GM19468 (cell line): Measurements from ENCODE around the gene CAMTA2.
"Not testable (repeated sequence)": the region's sequence is repeated elsewhere in the genome, so short reads cannot be mapped to it uniquely, and the experiment has no call there.

Experiments used
- ATAC-seq: cut with Tn5 transposase; IDR thresholded peaks from one replicate; pipeline ENCODE4 v1.9.1; 2021; ENCODE audit warnings: mild to moderate bottlenecking, moderate library complexity, moderate number of reproducible peaks; ENCODE audit not compliant: unreplicated experiment; ENCODE audit errors: extremely low read depth

CAMTA2 gene, protein sequence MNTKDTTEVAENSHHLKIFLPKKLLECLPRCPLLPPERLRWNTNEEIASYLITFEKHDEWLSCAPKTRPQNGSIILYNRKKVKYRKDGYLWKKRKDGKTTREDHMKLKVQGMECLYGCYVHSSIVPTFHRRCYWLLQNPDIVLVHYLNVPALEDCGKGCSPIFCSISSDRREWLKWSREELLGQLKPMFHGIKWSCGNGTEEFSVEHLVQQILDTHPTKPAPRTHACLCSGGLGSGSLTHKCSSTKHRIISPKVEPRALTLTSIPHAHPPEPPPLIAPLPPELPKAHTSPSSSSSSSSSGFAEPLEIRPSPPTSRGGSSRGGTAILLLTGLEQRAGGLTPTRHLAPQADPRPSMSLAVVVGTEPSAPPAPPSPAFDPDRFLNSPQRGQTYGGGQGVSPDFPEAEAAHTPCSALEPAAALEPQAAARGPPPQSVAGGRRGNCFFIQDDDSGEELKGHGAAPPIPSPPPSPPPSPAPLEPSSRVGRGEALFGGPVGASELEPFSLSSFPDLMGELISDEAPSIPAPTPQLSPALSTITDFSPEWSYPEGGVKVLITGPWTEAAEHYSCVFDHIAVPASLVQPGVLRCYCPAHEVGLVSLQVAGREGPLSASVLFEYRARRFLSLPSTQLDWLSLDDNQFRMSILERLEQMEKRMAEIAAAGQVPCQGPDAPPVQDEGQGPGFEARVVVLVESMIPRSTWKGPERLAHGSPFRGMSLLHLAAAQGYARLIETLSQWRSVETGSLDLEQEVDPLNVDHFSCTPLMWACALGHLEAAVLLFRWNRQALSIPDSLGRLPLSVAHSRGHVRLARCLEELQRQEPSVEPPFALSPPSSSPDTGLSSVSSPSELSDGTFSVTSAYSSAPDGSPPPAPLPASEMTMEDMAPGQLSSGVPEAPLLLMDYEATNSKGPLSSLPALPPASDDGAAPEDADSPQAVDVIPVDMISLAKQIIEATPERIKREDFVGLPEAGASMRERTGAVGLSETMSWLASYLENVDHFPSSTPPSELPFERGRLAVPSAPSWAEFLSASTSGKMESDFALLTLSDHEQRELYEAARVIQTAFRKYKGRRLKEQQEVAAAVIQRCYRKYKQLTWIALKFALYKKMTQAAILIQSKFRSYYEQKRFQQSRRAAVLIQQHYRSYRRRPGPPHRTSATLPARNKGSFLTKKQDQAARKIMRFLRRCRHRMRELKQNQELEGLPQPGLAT

DNA sequence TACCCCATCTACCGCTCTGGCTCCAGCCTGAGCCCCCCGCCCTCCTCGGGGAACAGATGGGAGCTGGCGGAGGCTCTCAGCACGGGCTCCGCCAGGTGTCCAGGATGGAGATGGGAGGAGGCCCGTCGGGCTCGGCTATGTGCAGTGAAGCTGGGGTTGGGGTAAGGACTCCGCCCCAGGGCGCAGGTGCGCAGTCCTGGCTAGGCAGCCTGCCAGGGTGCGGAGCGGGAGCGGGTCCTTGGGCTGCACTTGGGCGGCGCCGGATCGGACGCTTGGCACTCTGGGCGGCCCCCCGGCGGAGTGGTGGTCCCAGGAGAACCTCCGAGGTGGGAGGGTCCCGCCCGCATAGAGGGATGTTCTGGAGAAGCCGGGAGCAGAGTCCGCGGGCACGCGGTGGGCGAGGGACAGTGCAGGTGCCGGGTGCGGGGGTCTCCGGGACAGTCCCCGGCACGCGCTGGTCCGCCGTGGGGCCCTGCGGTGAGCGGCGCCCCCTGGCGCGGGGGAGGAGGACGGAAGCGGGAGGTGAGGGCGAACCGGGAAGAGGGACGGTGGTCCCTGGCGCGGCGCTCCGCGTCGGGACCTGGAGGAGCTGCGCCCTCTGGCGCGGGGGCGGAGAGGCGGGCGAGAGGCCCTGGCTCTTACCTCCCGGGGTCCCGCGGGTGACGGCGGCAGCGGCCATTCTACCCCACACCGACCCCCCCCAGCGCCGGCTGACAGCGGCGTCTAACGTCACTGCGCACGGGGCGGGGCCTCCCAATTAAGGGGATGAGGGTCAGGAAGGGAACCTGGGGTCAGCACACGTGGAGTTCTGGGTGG, at the start of gene CAMTA2:
Gene CAMTA2, minus strand, starts transcription at position 725 of the 816 bp plus-strand sequence. CDS start 1,453 bp downstream, outside the sequence.
- ATAC-seq = no peak

DNA sequence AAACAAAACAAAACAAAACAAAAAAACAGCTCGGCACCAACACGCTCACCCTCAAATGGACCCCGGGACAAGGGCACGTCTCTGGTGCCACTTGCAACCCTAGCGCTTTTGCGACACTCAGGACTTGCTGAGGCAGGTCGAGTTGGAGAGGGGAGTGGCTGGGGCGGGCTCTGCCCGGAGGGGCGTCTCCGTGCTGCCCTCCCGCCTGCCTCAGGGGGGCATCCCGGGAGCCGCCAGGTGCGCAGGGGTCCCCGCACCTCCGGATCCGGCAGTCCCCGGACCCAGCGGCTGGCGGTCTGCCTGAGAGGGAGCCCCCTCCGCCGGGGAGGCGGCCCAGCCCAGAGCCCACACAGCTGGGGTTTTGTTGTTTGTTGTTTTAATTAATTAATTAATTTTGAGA, 47.8 kb upstream of the CAMTA2 start, which contains the start of gene SLC52A1:
Gene SLC52A1, minus strand, starts transcription at position 112 of the 400 bp plus-strand sequence. CDS start 820 bp downstream, outside the sequence.
- no peak for ATAC-seq

DNA sequence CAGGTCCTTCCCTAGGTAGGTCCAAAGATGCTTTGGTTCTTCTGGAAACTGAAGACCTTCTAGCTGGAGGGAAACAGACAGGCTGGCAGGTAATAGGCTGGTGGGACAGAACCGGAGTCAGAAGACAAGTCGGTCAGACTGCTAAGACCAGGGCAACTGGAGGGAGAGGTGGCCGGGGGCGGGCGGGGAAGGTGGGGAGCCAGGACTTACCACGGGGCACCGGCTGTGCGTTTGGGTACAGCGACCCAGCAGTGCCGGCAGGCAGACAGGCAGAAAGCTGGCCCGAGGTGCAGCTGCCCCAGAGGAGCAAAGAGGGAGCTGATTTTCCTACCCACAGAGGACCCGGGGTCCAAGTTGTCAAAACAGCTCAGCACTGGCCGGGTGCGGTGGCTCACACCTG, 47.2 kb upstream of the CAMTA2 start:
- no peak for ATAC-seq

DNA sequence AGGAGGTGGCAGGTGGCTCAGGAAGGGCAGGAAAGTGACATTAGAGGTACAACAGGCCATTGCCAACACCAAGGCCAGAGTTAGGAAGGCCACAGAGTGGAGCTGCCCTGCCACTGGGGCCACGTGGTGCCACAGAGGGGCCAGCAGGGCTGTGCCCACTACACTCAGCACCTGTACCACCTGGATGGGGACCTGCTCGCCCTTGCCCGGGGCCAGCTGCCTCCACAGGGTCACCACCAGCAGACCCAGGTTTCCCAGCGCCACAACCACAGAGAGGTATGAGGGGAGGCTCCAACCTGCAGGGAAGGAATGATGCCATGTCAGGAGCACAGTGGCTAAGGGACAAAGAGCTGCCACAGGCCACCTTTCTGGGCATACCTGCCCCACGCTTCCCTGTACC, 46.6 kb upstream of the CAMTA2 start:
- ATAC-seq = no peak

DNA sequence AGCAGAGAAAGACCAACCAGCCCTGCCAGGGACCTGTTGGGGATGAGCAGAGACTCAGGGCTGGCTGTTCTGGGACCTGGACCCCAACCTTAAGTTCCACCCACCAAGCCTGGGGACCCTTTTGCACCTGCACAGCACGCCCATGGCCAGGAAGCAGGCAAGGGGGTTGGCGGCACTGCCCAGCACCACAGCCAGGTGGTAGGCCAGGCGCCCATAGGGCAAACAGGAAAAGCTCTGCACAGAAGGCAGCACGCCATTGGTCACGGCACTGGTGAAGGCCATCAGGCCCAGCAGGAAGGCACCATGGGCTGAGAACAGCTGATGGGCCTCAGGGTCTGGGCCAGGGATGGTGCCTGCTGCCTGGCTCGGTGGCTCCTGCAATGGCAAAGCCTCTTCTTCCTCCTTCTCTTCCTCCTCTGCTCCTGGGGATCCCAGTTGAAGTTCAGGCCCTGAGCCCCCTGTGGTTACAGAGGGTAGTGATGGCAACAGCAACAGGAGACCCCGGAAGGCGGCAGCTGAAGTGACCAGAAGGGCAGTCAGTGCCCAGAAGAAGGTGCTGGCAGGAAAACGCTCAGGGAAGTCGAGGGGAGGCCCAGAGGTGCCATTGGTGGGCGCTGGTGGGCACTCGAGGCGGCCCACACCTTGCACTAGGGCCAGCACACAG, 46.0 kb upstream of the CAMTA2 start:
- ATAC-seq = no peak

DNA sequence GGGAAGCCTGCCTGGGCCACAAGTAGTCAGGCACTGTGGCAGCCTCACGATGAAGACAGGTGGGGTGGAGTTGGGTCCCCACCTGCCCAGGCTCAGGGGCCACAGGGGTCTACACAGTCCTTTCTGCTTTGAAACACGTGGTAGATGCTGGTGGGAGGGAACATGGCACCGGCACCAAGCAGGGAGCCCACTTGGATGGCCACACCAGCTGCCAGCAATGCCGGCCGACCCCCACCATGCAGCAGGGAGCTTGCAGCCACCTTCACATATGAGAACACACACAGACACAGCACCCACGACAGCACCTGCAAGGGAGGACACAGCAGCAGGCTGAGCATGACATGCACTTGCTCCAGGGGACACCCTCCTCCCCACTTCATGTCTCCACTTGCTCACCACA, 45.4 kb upstream of the CAMTA2 start:
- ATAC-seq = no peak

DNA sequence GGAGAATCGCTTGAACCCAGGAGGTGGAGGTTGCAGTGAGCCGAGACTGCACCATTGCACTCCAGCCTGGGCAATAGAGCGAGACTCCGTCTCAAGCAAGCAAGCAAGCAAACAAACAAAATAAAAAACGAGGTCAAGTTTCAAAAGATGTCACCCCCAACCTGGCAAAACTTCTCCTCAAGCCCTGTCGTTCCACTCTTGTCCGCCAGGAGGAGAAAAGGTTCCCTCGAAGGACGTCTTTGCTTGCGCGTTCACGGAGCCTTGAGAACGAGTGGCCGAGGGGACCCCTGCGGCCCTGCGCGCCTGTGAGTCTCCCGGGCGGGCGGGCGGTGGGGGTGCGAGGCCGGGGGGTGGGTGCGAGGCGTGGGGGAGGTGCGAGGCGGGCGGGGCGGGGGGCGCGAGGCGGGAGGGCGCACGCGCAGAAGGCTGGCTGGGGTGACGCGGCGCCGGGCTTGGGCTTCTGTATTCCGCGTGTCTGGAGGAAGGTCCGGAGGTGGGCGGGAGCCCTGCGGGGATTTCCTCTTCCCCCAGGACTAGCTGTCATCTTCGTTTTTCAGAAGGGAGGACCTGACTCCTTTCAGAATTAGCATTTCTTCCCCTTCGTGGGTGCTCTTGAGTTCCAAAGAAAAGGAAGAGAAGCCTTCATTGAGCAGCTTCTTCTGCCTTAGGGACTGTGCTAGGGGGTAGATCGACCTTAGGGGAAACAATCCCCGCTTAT, 44.0 kb upstream of the CAMTA2 start:
- no peak for ATAC-seq

DNA sequence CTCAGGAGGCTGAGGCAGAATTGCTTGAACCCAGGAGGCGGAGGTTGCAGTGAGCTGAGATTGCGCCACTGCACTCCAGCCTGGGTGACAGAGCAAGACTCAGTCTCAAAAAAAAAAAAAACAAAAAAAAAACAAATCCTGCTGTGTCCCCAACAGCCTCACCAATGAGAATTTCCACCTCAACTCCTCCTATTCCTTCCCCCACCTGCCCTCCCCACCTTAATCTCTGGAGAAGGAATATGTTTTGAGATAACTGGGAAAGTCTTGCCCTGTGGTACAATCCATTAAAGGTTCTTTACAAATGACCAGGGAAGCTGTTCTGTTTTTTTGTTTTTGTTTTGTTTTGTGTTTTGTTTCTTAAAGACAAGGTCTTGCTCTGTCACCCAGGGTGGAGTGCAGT, 42.7 kb upstream of the CAMTA2 start:
- ATAC-seq = not testable (repeated sequence)

DNA sequence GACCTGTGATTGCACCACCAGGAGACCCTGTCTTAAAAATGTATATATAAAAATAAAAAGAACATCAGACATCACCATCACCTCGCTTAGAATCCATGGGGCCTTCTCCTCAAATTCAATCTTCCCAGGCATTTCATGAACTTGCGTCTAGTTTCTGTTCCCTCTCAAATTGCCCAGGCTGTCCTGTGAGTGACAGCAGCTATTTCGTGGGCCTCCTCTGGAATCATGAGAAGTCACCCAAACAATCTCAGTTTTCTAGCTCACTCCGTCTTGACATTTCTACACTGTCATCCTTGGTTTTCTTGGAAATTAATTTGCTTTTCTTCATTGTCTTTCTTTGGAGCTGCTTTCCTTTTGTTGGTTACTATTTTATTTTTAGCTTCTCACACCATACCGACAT, 40.4 kb upstream of the CAMTA2 start:
- ATAC-seq = no peak

DNA sequence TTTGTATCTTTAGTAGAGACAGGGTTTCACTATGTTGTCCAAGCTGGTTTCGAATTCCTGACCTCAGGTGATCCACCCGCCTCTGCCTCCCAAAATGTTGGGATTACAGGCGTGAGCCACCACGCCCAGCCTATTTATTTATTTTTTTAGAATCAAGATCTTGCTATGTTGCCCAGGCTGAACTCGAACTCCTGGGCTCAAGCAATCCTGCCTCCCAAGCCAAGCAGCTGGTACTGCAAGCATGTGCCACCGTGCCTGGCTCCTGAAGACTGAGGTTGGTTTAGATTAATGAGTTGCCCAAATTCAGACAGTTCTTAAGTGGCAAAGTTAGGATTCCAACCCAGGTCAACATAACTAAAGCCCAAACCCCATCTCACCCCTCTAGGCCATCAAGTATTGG, 39.8 kb upstream of the CAMTA2 start:
- ATAC-seq = no peak

DNA sequence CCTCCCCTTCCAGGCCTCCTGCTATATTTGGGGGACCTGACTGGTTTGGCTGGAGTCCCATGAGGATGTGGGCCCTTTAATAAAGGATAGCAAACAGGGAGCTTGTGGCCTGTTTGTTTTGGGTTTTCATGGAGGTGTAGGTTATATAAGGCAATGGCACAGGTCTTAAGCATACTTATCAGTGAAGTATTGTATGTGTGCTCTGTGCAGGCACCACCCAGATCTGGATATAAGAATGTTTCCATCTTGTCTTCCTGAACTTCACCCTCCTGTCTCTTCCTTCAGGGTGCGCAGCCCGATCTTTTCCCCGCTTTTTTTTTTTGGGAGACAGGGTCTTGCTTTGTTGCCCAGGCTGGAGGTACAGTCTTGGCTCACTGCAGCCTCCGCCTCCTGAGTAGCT, 37.1 kb upstream of the CAMTA2 start:
- no peak for ATAC-seq

DNA sequence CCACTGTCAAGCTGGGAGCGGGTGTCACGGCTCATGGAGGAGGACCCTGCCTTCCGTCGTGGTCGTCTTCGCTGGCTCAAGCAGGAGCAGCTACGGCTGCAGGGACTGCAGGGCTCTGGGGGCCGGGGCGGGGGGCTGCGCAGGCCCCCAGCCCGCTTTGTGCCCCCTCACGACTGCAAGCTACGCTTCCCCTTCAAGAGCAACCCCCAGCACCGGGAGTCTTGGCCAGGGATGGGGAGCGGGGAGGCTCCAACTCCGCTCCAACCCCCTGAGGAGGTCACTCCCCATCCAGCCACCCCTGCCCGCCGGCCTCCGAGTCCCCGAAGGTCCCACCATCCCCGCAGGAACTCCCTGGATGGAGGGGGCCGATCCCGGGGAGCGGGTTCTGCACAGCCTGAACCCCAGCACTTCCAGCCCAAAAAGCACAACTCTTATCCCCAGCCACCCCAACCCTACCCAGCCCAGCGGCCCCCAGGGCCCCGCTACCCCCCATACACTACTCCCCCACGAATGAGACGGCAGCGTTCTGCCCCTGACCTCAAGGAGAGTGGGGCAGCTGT, 36.2 kb upstream of the CAMTA2 start:
- no peak for ATAC-seq

DNA sequence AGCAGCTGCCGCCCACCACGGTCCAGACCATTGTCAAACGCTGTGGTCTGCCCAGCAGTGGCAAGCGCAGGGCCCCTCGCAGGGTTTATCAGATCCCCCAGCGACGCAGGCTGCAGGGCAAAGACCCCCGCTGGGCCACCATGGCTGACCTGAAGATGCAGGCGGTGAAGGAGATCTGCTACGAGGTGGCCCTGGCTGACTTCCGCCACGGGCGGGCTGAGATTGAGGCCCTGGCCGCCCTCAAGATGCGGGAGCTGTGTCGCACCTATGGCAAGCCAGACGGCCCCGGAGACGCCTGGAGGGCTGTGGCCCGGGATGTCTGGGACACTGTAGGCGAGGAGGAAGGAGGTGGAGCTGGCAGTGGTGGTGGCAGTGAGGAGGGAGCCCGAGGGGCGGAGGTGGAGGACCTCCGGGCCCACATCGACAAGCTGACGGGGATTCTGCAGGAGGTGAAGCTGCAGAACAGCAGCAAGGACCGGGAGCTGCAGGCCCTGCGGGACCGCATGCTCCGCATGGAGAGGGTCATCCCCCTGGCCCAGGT, 34.8 kb upstream of the CAMTA2 start:
- no peak for ATAC-seq

DNA sequence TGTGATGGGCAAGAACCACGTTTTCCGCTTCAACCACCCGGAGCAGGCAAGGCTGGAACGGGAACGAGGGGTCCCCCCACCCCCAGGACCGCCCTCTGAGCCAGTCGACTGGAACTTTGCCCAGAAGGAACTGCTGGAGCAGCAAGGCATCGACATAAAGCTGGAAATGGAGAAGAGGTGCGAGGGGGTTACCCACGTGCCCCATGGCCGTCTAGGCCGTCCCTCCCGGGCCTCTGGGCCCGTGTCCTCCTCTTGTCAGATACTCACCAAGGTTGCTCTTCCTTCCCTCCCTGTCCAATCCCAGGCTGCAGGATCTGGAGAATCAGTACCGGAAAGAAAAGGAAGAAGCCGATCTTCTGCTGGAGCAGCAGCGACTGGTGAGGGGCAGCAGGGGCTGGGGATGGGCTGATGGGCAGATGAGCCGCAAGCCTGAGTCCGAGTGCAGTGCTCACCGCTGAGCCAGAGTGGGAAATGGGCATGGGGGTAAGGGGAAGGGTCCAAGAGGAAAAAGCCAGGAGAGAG, 33.1 kb upstream of the CAMTA2 start:
- ATAC-seq = no peak

DNA sequence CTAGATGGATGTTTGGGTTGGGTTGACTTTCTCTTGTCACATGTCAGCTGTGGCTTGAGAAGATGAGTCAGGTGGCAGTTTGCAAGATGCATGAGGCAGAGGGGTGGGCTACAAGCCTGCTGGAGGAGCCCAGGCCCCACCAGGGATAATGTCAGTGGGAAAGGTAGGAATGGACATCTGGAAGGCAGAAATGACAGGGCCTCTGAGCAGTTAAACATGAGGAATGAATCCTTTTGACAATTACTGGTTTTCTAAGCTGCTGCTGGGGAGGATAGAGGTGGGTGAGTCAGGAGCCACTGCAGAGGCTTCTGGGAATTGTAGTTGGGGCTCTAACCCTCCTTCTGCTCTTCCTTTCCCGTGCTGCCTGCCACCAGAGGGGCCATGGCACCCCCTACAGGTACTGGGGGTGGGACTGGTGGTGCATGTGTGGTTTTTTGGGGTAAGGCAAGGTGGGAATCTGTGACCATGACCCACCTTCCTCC, 32.0 kb upstream of the CAMTA2 start:
- ATAC-seq = no peak

DNA sequence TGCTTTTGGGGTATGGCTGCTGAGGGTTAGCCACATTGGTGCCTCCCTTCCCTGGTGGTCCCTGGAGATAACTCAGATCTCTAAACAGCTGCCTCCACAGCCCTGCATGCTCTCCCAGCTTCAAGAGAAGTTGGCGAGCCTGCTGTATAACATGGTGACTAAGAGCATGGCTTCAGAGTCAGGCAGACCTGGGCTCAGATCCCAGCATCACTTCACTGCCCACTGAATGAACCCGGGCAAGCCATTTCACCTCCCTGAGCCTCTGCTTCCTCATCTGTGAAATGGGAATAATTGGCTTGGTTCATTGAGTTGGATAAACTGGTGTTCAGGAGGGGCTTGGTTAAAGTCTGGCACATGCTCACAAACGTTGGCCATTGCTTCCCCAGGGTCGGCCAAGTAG, 26.9 kb upstream of the CAMTA2 start:
- no peak for ATAC-seq

DNA sequence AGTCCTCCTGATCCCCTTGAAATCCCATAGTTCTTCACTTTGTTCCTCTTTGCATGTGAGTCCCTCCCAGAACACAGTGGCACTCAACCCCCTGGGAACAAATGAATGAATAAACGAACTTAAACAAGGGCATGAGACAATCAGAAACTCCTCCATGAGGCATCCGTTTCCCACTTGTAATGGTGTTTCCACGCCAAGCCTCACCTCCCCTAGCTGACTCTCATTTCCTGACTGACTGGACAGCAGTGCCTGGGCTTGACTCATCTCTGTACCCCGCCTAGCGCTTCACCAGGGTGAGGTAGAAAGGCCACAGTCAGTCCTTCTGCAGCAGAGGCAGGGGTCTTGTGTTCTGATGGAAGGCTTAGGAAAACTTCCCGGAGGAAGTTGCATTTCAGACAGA, 24.5 kb upstream of the CAMTA2 start:
- no peak for ATAC-seq
